SU-DHL-6 (cell line): Measurements from ENCODE around the gene PCDHA10.

ENCODE experiments used
- EZH2phosphoT487 ChIP-seq: fragments of 200-600 bp; sonication (generic), shearing (Covaris generic); conservative IDR thresholded peaks from 2 replicates; pipeline ENCODE4 v1.6.1; 2018; ENCODE audit warnings: mild to moderate bottlenecking, antibody characterized with exemption, low read length, moderate library complexity, mixed read lengths
- TF ChIP-seq, protein P1 (sequence below): fragments of 200-600 bp; sonication (generic); IDR thresholded peaks from one replicate; pipeline ENCODE4 v1.5.1; 2017; ENCODE audit warnings: antibody characterized with exemption, mild to moderate bottlenecking, low read length, moderate library complexity; ENCODE audit not compliant: insufficient read depth, poor library complexity, severe bottlenecking

GRCh38 chr5:140916325-140916724, 60.6 kb downstream of the PCDHA10 start:
- TF ChIP-seq, protein P1, sequence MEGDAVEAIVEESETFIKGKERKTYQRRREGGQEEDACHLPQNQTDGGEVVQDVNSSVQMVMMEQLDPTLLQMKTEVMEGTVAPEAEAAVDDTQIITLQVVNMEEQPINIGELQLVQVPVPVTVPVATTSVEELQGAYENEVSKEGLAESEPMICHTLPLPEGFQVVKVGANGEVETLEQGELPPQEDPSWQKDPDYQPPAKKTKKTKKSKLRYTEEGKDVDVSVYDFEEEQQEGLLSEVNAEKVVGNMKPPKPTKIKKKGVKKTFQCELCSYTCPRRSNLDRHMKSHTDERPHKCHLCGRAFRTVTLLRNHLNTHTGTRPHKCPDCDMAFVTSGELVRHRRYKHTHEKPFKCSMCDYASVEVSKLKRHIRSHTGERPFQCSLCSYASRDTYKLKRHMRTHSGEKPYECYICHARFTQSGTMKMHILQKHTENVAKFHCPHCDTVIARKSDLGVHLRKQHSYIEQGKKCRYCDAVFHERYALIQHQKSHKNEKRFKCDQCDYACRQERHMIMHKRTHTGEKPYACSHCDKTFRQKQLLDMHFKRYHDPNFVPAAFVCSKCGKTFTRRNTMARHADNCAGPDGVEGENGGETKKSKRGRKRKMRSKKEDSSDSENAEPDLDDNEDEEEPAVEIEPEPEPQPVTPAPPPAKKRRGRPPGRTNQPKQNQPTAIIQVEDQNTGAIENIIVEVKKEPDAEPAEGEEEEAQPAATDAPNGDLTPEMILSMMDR = no peak
- TF ChIP-seq EZH2phosphoT487 = no peak
